Erythroblast (primary cell): ENCODE data around the gene DOCK4.

ENCODE experiments used
- GATA1 ChIP-seq: IDR thresholded peaks from 2 replicates; pipeline ENCODE4 v1.6.1; 2011; ENCODE audit warnings: low read depth, mild to moderate bottlenecking, control low read depth, low read length, moderate library complexity
- POLR2A ChIP-seq: IDR thresholded peaks from 2 replicates; pipeline ENCODE4 v1.6.1; 2011; ENCODE audit warnings: mild to moderate bottlenecking, low read length

- TF ChIP-seq POLR2A (no peak), GATA1 (no peak)
Observed at GRCh38 chr7:112159351-112159750, 46.8 kb downstream of the DOCK4 start.
